Activated gamma-delta T cell treated with anti-CD3 and anti-CD28 coated beads, Interleukin-2, amount 50 U/mL, for 16 hours (primary cell): ENCODE results near the gene NRP1.
"Not testable (repeated sequence)": the region's sequence is repeated elsewhere in the genome, so short reads cannot be mapped to it uniquely, and the experiment has no call there.

Experiments
- DNase-seq: peaks from one replicate; pipeline ENCODE4 v3.0.0-alpha.2; 2020; ENCODE audit warnings: low read depth

NRP1 gene

GRCh38 chr10:33334153-33334804 is at the start of gene NRP1:
TSS of gene NRP1 (minus strand) at chr10:33334667. CDS start at chr10:33334382, 285 bp downstream.
- DNase-seq = no peak

GRCh38 chr10:33384201-33384600 is 49.7 kb upstream of the NRP1 start:
- not testable (repeated sequence) for DNase-seq

- DNase-seq = no peak
Observed at GRCh38 chr10:33382921-33383713, 48.6 kb upstream of the NRP1 start.

GRCh38 chr10:33382216-33382600 is 47.7 kb upstream of the NRP1 start:
- DNase-seq = no peak

- DNase-seq = no peak
Observed at GRCh38 chr10:33381451-33382215, 47.2 kb upstream of the NRP1 start.

- DNase-seq = no peak
Observed at GRCh38 chr10:33377658-33378025, 43.2 kb upstream of the NRP1 start.

- no peak for DNase-seq
Observed at GRCh38 chr10:33376976-33377657, 42.6 kb upstream of the NRP1 start.

- no peak for DNase-seq
Observed at GRCh38 chr10:33376476-33376875, 42.0 kb upstream of the NRP1 start.

- DNase-seq = no peak
Observed at GRCh38 chr10:33373263-33373662, 38.8 kb upstream of the NRP1 start.

- no peak for DNase-seq
Observed at GRCh38 chr10:33371234-33371633, 36.8 kb upstream of the NRP1 start.

GRCh38 chr10:33370434-33370930 is 36.0 kb upstream of the NRP1 start:
- no peak for DNase-seq

- DNase-seq = no peak
Observed at GRCh38 chr10:33368086-33368485, 33.6 kb upstream of the NRP1 start.

- no peak for DNase-seq
Observed at GRCh38 chr10:33365871-33366411, 31.5 kb upstream of the NRP1 start.

- DNase-seq = no peak
Observed at GRCh38 chr10:33365301-33365700, 30.8 kb upstream of the NRP1 start.

GRCh38 chr10:33363106-33363505 is 28.6 kb upstream of the NRP1 start:
- no peak for DNase-seq

- DNase-seq = no peak
Observed at GRCh38 chr10:33358016-33358415, 23.5 kb upstream of the NRP1 start.

GRCh38 chr10:33355274-33355673 is 20.8 kb upstream of the NRP1 start:
- no peak for DNase-seq

- DNase-seq = no peak
Observed at GRCh38 chr10:33353853-33354252, 19.4 kb upstream of the NRP1 start.

- DNase-seq = no peak
Observed at GRCh38 chr10:33353334-33353733, 18.9 kb upstream of the NRP1 start.

GRCh38 chr10:33352615-33353014 is 18.1 kb upstream of the NRP1 start:
- no peak for DNase-seq

GRCh38 chr10:33352175-33352574 is 17.7 kb upstream of the NRP1 start:
- DNase-seq = no peak

- no peak for DNase-seq
Observed at GRCh38 chr10:33350041-33350440, 15.6 kb upstream of the NRP1 start.
